GM18517 (cell line): Measurements from ENCODE around the gene CISH.

ENCODE experiments used
- ATAC-seq: cut with Tn5 transposase; IDR thresholded peaks from one replicate; pipeline ENCODE4 v1.9.1; 2021; ENCODE audit warnings: mild to moderate bottlenecking, moderate library complexity; ENCODE audit not compliant: unreplicated experiment

CISH gene

DNA sequence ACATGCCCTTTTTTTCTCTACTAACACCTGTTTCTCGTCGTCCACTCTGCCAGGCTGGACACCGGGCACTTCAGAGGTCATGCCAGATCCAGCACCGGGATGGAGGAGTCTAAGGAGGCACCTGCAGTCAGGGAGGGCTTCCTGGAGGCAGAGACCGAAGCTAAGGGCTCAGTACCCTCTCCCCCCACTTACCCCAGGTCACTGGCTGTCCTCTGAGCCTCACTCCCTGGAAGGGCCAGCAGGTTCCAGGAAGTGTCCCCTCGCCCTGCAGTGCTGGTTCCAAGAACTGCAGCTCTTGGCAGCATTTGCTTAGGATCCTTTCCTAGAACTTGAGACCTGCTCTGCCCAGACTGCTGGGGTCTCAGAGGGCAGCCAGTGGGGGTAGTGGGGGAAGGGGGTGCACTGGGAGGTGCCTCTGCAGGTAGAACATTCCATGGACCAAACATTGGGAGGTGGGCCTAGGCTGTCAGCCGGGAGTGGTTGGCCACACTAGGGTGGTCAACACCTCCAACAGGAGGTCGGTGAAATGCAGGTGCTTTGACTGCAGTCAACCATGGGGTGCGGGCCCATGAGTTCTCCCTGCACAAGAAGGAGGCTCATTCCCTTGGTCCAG lies 11.3 kb downstream of the CISH start:
- no peak for ATAC-seq

GRCh38 chr3:50599716-50600118 lies 11.9 kb downstream of the CISH start:
- no peak for ATAC-seq

DNA sequence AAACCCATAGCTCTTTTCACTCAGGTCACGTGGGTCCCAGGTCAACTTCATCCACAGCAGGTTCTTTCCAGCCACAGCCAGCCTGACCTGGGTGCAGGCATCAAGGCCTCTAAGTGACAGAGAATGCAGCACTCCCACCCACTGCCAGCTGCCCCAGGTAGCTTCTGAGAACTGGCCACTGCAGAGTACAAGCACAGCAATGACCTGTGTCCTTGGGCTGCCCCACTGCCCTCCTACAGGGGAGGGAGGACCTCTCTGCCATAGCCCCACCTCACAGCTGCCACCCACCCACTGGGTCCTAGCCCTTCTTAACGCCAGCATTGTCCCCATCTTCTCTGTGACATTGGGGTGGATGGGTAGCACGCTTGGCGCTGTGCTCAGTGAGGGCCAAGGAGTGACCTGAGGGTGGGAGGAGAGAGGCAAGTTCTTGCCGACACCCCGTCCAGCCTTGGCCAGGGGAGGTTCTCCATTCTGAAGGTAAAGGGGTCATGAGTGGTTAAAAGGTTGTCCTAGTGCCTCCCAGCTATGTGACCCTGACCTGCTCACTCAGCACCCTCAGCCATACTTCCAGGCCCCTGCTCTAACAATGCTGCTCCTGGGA lies 12.4 kb downstream of the CISH start:
- ATAC-seq = no peak

DNA sequence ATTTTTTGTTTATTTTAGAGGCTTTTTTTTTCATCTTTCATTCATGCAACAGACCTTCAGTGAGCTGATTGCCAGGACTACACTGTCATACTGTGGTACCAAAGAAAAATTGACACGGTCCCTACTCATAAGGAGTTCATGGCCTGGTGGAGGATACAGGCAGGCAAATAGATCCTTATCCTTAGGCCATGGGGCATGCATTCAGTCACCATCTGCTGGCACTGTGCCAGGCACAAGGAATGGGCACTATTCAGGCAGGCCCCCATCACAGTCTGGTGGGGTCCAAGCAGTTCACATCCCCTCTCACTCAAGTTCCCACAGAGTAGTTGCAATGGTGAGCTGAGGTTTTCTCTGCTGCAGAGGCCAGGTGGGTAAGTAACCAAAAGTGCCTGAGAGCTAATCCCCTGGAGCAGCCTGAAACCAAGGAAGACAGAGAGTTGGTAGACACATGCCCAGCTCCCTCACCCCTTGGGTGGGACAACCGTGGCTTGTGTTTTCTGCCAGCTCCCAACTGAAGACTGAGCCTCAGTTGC lies 17.3 kb downstream of the CISH start:
- no peak for ATAC-seq

- no peak for ATAC-seq
Measured at GRCh38 chr3:50592568-50592967, 19.0 kb downstream of the CISH start.

GRCh38 chr3:50591196-50591741 lies 20.3 kb downstream of the CISH start:
- ATAC-seq = no peak

DNA sequence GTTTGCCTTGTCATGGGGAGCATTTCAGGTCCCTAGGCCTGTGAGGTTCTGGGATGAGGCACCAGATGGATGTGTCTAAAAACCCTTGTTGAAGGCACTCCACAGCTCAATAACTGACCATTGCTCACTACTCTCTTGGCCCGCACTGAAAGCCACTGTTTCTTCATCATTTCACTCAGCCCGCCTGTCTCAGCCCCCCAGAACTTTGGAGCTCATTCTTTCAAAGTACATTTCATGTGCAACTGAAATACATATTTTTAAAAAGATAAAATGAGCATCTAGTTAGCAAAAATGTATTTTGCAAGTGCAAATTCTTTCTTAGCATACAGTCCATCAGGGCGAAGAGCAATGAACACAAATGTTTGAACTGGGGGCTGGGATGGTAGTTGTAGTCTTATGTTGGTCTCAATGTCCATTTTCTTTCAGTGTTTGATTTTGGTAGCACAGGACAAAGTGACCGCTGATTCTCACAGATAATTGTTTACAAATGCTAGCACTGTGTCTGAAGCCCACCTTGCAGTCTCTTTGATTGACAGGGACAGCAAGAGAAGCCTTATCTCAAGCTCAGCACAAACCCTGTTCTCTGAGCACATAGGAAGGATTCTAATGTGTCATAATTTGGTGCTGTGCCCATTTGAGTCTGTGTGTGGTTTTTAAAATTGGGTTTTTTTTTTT lies 22.7 kb downstream of the CISH start:
- no peak for ATAC-seq

DNA sequence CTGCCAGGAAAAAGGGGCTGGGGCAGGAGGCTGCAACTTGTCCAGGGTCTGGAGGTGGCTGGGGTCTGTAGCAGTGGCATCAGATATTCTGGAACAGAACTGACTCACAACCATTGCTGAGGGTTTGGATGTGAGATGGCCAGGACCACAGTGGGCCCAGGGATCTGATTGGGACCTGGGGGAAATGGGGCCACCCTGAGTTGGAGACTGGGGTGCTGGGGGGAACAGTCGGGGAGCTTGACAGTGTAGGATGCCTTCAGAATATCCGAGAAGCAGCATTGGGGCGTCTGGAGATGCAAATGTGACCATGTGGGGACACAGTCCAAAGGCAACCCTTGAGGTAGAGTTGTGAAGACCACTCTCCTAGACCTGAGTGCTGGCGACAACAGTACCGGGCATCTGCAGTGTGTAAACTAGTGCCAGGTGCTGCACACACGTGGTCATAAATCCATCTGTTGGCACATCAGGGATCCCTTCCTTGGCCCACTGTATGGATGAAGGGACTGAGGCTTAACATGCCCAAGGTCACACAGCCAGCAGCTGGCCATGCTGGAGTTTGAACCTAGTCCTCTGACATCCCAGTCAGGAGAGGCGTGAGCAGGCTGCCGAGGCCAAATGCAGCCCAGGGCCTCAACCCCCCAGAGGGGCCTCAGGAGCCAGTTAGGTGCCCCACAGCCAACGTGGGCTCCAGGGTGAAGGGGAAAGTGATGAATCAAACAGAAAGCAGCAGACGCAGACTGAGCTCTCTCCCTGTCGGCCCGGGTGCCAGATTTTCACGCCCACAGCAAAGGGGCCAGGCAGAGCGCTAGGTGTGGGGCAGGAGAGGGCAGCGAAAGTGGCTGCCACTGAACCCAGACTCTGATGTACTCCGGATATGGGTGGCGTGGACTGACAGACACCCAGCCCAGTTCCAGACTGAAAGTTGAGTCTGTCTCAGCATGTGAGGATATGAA lies 23.5 kb downstream of the CISH start:
- ATAC-seq = peak; percentile 50

DNA sequence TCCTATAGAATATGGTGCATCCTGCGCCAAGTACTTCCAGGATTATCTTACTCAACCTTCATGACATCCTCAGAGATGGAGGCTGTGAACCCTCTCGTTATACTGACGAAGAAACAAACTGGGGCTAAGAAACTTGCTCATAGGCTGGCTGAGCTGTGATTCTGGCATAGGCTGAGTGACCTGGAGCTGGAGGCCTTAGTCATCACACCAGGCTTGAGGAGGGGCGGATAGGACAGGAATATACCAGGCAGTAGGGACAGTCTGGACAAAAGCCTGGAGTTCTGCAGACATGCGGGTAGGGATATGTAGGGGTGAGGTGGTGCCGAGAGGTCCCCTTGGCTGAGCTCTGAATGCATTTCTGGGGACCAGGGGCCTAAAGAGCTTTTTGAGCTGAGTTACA lies 24.2 kb downstream of the CISH start:
- no peak for ATAC-seq

DNA sequence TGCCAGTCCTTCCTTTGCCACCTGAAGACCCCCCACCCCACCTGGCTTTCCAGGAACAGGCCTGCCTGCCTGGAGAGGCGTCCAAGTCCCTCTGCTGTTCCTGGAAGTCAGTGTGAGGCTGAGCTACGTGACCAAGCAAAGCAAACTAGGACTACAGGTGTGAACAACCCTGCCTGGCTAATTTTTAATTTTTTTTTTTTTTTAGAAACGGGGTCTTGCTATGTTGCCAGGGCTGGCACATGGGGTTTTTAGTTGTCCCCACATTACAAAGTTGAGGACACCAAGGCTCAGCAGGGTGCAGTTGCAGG lies 24.9 kb downstream of the CISH start:
- no peak for ATAC-seq

DNA sequence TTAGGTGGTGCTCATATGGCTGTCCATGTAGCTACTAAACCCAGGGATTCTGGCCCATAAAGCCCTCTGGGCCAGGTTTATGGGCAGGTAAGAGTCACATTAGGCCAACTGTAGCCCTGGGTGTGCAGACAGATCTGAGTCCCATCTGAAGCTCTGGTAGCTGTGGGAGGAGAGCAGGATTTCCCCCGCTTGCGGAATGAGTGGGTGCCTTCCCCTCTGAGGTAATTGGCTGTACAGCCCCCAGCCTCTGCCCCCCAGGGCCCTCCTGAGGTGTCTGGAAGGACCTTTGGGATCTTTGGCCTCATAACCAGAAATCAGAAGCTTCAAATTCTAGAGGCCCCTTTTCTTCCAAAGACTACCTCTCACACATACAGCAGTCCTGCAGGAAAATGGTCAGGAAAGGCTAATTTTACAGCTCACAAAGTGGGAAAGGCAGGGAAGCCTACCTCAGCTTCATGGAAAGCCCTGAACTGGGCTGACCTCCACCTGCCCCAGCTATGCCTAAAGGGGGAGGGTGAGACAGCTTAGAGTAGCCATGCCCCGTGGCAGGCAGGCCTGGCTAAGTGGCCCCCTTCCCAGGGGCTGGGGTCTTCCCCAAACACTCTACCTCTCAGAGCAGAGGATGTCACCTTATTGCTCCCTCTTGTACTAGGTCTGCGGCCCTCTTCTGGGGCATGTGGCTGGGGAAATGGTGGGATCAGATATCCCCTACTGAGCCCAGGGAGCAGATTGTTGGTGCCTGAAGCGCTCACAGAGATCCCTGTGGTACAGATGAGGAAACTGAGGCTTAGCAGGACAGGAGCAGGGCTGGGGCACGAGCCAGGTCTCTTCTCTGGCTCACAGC lies 25.4 kb downstream of the CISH start:
- no peak for ATAC-seq

GRCh38 chr3:50584391-50584790 lies 27.2 kb downstream of the CISH start:
- no peak for ATAC-seq

- ATAC-seq = no peak
Measured at GRCh38 chr3:50583897-50584296, 27.7 kb downstream of the CISH start.

GRCh38 chr3:50582083-50582482 lies 29.5 kb downstream of the CISH start:
- ATAC-seq = no peak

GRCh38 chr3:50581459-50581842 lies 30.1 kb downstream of the CISH start:
- no peak for ATAC-seq

GRCh38 chr3:50580683-50581458 lies 30.7 kb downstream of the CISH start:
- no peak for ATAC-seq

GRCh38 chr3:50577348-50577747 lies 34.2 kb downstream of the CISH start:
- no peak for ATAC-seq

DNA sequence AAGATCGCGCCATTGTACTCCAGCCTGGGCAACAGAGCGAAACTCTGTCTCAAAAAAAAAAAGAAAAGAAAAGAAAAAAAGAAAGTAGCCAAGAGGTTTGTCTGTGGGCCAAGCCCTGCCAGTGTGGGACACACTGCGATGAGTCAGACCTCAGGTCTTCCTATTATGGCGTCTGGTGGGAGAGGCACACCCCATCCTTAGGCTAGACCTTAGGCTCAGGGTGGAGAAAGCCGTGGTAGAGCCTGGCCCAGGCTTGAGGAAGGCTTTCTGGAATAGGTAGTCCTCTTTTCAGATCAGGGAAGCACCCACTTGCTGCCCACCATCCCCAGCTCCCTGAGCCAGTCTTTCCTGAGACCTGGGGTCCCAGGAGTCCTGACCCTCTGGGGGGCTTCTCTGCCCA lies 36.2 kb downstream of the CISH start:
- no peak for ATAC-seq

DNA sequence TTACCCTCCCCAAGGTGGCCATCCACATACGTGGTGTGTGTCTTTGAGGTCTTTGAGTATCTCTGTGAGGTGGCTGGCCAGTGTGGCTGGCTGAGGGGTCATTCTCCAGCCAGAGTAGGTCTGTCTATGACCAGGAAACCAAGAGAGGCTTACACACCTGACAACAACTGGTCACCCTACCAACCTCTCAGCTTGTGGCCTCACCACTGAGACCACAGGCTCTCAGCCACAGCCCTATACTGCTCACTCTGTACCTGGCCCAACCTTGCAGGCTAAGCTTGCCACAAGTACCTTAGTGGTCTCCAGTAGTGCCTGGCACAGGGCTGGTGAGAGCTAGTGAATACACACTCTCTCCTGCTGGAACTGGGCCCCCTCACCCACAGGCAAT lies 37.1 kb downstream of the CISH start:
- ATAC-seq = no peak
